GM11168 (cell line): ENCODE data around the gene PLCG2.
"Not testable (repeated sequence)": the region's sequence is repeated elsewhere in the genome, so short reads cannot be mapped to it uniquely, and the experiment has no call there.

ENCODE experiments used
- in situ Hi-C: fragments of 300-500 bp; cut with MboI; formaldehyde crosslinking; loops from one replicate; pipeline ENCODE4 v1.12.0; 2022; ENCODE audit warnings: low sequenced_read_pairs; ENCODE audit not compliant: unreplicated experiment

Gene PLCG2

GRCh38 chr16:81956213-81956948 is 177.3 kb downstream of the PLCG2 start:
- in situ Hi-C loops = no loop called here

- in situ Hi-C loops = no loop called here
These were observed 185.7 kb downstream of the PLCG2 start for GRCh38 chr16:81964808-81965207.

- in situ Hi-C loops = no loop called here
These were observed 188.3 kb downstream of the PLCG2 start for GRCh38 chr16:81967358-81967757.

GRCh38 chr16:81971853-81972252 is 192.8 kb downstream of the PLCG2 start:
- in situ Hi-C loops = no loop called here

- in situ Hi-C loops = no loop called here
These were observed 194.6 kb downstream of the PLCG2 start for GRCh38 chr16:81973737-81974136.

- in situ Hi-C loops = no loop called here
These were observed 196.5 kb downstream of the PLCG2 start for GRCh38 chr16:81975637-81976036.

GRCh38 chr16:81977335-81977942 is 198.3 kb downstream of the PLCG2 start:
- in situ Hi-C loops = not testable (repeated sequence)

- in situ Hi-C loops = no loop called here
These were observed 208.0 kb downstream of the PLCG2 start for GRCh38 chr16:81987121-81987520.

GRCh38 chr16:81987706-81988105 is 208.6 kb downstream of the PLCG2 start:
- in situ Hi-C loops = no loop called here

- in situ Hi-C loops = no loop called here
These were observed 213.8 kb downstream of the PLCG2 start for GRCh38 chr16:81992859-81993258.

- in situ Hi-C loops = no loop called here
These were observed 215.4 kb downstream of the PLCG2 start for GRCh38 chr16:81994485-81994884.

GRCh38 chr16:81995651-81996050 is 216.6 kb downstream of the PLCG2 start:
- in situ Hi-C loops = no loop called here

- in situ Hi-C loops = no loop called here
These were observed 217.8 kb downstream of the PLCG2 start for GRCh38 chr16:81996664-81997509.

- in situ Hi-C loops = no loop called here
These were observed 218.6 kb downstream of the PLCG2 start for GRCh38 chr16:81997738-81998137.

GRCh38 chr16:82002831-82003230 is 223.7 kb downstream of the PLCG2 start:
- in situ Hi-C loops = no loop called here

- in situ Hi-C loops = no loop called here
These were observed 225.5 kb downstream of the PLCG2 start for GRCh38 chr16:82004601-82005000.

GRCh38 chr16:82005027-82005830 is 226.1 kb downstream of the PLCG2 start:
- in situ Hi-C loops = no loop called here

GRCh38 chr16:82006036-82006435 is 226.9 kb downstream of the PLCG2 start:
- in situ Hi-C loops = no loop called here

- in situ Hi-C loops = no loop called here
These were observed 228.1 kb downstream of the PLCG2 start for GRCh38 chr16:82007189-82007588.

GRCh38 chr16:82008957-82009592 is 230.0 kb downstream of the PLCG2 start:
- in situ Hi-C loops = no loop called here
